K562 (cell line): Measurements from ENCODE around the gene PURA. TPM values are rescaled to one million over a fixed set of nuclear protein-coding genes. Genes with fewer than 3 reads are reported as not detected.

Experiments
- ATF2 ChIP-seq: sonication (generic); formaldehyde crosslinking; IDR thresholded peaks from 2 replicates; pipeline ENCODE4 v1.8.1; 2022; ENCODE audit warnings: missing genetic modification reagents
- ATF3 ChIP-seq, 2 experiments: fragments of 450-650 bp in 1 of 2; sonication (generic) in 1 of 2; formaldehyde crosslinking in 1 of 2; IDR thresholded peaks in 1 of 2; conservative IDR thresholded peaks in 1 of 2; 2 replicates each; pipeline versions ENCODE4 v1.6.1 to v1.8.1; 2016 to 2023; ENCODE audit warnings: mild to moderate bottlenecking in 2 of 2, moderate library complexity in 2 of 2, inconsistent platforms in 1 of 2, missing genetic modification reagents in 1 of 2
- CGGBP1 ChIP-seq: fragments of 250-450 bp; sonication (Bioruptor Pico); IDR thresholded peaks from 2 replicates; pipeline ENCODE4 v1.9.0; 2021; ENCODE audit warnings: mild to moderate bottlenecking
- MAFF ChIP-seq: IDR thresholded peaks from 2 replicates; pipeline ENCODE4 v1.6.1; 2012; ENCODE audit warnings: low read length, improper control_type of control experiment
- MTA2 ChIP-seq: fragments of 450-650 bp; IDR thresholded peaks from 2 replicates; pipeline ENCODE4 v1.6.1; 2016; ENCODE audit warnings: low read depth
- NONO ChIP-seq, 2 experiments: fragments of 200-400 bp in 1 of 2; fragments of 450-650 bp in 1 of 2; formaldehyde crosslinking in 1 of 2; IDR thresholded peaks; 2 replicates each; pipeline ENCODE4 v1.6.1; 2017; ENCODE audit warnings: low read depth in 2 of 2, mild to moderate bottlenecking in 2 of 2, moderate library complexity in 2 of 2, low read length in 1 of 2
- PHF8 ChIP-seq: fragments of 200-600 bp; sonication (generic); IDR thresholded peaks from 2 replicates; pipeline ENCODE4 v1.6.1; 2012; ENCODE audit warnings: mixed run types, mild to moderate bottlenecking, inconsistent platforms, low read length, moderate library complexity, borderline replicate concordance
- RFX7 ChIP-seq: fragments of 250-450 bp; sonication (Bioruptor Pico); IDR thresholded peaks from 2 replicates; pipeline ENCODE4 v1.5.1; 2021; ENCODE audit warnings: mild to moderate bottlenecking
- TCF7L2 ChIP-seq: fragments of 150-350 bp; IDR thresholded peaks from 2 replicates; pipeline ENCODE4 v1.6.1; 2016; ENCODE audit warnings: low read depth, mild to moderate bottlenecking, low read length, moderate library complexity
- ZBED1 ChIP-seq: IDR thresholded peaks from 2 replicates; pipeline ENCODE4 v1.6.1; 2014
- ZBTB11 ChIP-seq, 3 experiments: fragments of 200-800 bp in 1 of 3; fragments of 250-450 bp in 1 of 3; fragments of 450-650 bp in 1 of 3; sonication (Bioruptor Pico) in 1 of 3; sonication (Bioruptor generic) in 1 of 3; formaldehyde crosslinking in 1 of 3; IDR thresholded peaks; 2 replicates each; pipeline versions ENCODE4 v1.6.1 to v1.8.0; 2016 to 2022; ENCODE audit warnings: mild to moderate bottlenecking in 2 of 3, missing genetic modification characterization in 2 of 3, missing compliant biosample characterization in 1 of 3, moderate library complexity in 1 of 3
- ZNF644 ChIP-seq: fragments of 200-800 bp; sonication (Bioruptor generic); IDR thresholded peaks from 2 replicates; pipeline ENCODE4 v1.6.1; 2016; ENCODE audit warnings: low read depth, missing genetic modification characterization, missing compliant biosample characterization
- ZNF830 ChIP-seq: fragments of 250-450 bp; sonication (Bioruptor Pico); IDR thresholded peaks from 2 replicates; pipeline ENCODE4 v1.5.0; 2021; ENCODE audit warnings: mild to moderate bottlenecking
- polyA plus RNA-seq, 8 experiments: library from polyadenylated mRNA; depleted of rRNA in 4 of 8; stranded (reverse) in 5 of 8; unstranded in 3 of 8; fragments of >200 nt; fragmentation: Nextera tagmentation in 2 of 8; fragmentation: Illumina TruSeq in 1 of 8; extraction: Ambion mirVana in 2 of 8; extraction: Trizol in 1 of 8; gene quantifications; 2 replicates each; pipeline versions ENCODE4 v1.2.1 to v1.2.3, GENCODE V29; 2011 to 2014; ENCODE audit warnings: inconsistent platforms in 1 of 8, missing spikeins in 1 of 8
- total RNA-seq, 7 experiments: library from RNA; depleted of rRNA in 6 of 7; stranded (reverse); fragments of >200 nt in 6 of 7; fragmentation: Illumina TruSeq in 2 of 7; extraction: Trizol in 2 of 7; gene quantifications; 2 replicates each; pipeline versions ENCODE4 v1.2.1 to v1.2.3, GENCODE V29; 2011 to 2021; ENCODE audit warnings: low replicate concordance in 1 of 7
- TF ChIP-seq, protein P1 (sequence below): fragments of 450-650 bp; IDR thresholded peaks from 2 replicates; pipeline ENCODE4 v1.7.1; 2018; ENCODE audit warnings: mild to moderate bottlenecking, low read depth; ENCODE audit not compliant: partially characterized antibody
- TF ChIP-seq, protein P2 (sequence below): fragments of 450-650 bp; formaldehyde crosslinking; IDR thresholded peaks from 2 replicates; pipeline ENCODE4 v1.4.0; 2022; ENCODE audit warnings: missing genetic modification characterization

PURA gene
- total and polyA plus RNA-seq, 9 of the 15 experiments (the other 6 are each of a cell fraction or from before 2014, with no cell fraction given): 3.2 to 11.1 (median 5.4) TPM

DNA sequence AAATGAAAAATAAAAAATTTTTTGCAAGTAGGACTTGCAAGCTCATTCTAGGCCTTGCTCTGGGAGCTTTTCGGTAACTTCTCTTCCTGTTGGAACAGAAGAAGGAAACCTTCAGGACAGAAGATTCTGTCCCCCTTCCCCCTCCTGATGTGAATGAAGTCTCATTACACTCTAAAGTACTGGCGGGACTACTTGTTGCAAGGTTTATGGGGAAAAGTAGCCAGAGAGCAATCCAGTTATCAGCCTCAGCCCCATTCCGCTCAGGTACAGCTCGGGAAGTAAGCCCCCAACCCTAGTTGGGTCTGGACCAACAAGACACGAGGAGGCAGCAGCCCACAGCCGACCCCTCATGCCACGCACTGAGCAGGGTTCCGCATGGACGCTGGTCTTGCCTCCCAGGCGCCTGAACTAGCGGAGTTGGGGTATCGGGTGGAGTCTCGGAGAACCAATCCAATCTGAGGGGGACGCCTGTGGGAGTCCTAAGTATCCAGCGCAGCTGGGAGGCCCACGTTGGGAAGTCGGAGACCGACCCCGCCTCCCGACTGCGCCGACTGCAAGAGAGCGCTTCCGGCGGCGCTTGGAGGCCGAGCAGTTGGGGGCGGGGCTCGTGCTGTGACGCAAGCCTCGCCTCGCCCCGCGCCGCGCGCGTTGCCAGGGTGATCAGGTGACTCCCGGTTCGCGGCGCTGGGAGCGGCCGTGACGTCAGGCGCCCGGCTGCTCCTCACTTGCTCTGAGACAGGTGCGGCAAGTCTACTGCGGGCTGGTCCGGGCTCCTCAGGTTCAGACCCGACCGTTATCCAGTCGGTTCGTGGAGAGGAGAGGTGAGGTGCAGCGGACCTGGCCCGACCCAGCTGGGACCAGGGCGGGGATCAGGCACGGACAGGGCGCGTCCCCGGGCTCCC is 60.8 kb downstream of the PURA start, which contains the start of gene CYSTM1 (continued):
- TF ChIP-seq, protein P1, sequence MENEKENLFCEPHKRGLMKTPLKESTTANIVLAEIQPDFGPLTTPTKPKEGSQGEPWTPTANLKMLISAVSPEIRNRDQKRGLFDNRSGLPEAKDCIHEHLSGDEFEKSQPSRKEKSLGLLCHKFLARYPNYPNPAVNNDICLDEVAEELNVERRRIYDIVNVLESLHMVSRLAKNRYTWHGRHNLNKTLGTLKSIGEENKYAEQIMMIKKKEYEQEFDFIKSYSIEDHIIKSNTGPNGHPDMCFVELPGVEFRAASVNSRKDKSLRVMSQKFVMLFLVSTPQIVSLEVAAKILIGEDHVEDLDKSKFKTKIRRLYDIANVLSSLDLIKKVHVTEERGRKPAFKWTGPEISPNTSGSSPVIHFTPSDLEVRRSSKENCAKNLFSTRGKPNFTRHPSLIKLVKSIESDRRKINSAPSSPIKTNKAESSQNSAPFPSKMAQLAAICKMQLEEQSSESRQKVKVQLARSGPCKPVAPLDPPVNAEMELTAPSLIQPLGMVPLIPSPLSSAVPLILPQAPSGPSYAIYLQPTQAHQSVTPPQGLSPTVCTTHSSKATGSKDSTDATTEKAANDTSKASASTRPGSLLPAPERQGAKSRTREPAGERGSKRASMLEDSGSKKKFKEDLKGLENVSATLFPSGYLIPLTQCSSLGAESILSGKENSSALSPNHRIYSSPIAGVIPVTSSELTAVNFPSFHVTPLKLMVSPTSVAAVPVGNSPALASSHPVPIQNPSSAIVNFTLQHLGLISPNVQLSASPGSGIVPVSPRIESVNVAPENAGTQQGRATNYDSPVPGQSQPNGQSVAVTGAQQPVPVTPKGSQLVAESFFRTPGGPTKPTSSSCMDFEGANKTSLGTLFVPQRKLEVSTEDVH: peak; percentile 16
- TF ChIP-seq TCF7L2 (no peak), MTA2 (no peak), NONO (IDR thresholded peaks at IDR 0.05; ENCODE audit: low read depth in 2 of 2, low read length in 1 of 2) (no peak), ZNF644 (tag) (no peak), PHF8 (peak; percentile 85; the same call in 1 of the 2 replicates), ZBED1 (no peak), CGGBP1 (CRISPR knock-in tag) (no peak), ZBTB11 (CRISPR knock-in tag; IDR thresholded peaks at IDR 0.05) (no peak), ZNF830 (CRISPR knock-in tag) (no peak), RFX7 (CRISPR knock-in tag) (no peak), ATF2 (CRISPR knock-in tag) (no peak), ATF3 (IDR thresholded peaks at IDR 0.05) (peak; percentile 81), ATF3 (CRISPR knock-in tag; conservative IDR thresholded peaks at IDR 0.05) (peak; percentile 70; the same call in 1 of the 2 replicates), MAFF (no peak)
- TF ChIP-seq, protein P2, sequence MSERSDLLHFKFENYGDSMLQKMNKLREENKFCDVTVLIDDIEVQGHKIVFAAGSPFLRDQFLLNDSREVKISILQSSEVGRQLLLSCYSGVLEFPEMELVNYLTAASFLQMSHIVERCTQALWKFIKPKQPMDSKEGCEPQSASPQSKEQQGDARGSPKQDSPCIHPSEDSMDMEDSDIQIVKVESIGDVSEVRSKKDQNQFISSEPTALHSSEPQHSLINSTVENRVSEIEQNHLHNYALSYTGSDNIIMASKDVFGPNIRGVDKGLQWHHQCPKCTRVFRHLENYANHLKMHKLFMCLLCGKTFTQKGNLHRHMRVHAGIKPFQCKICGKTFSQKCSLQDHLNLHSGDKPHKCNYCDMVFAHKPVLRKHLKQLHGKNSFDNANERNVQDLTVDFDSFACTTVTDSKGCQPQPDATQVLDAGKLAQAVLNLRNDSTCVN (CRISPR knock-in tag): no peak
